Measurements from ENCODE around the gene KRT76. TPM values are rescaled to one million over a fixed set of nuclear protein-coding genes. Genes with fewer than 3 reads are reported as not detected.

KRT76 gene
- total RNA-seq: not detected
- long read RNA-seq: 0 reads

DNA sequence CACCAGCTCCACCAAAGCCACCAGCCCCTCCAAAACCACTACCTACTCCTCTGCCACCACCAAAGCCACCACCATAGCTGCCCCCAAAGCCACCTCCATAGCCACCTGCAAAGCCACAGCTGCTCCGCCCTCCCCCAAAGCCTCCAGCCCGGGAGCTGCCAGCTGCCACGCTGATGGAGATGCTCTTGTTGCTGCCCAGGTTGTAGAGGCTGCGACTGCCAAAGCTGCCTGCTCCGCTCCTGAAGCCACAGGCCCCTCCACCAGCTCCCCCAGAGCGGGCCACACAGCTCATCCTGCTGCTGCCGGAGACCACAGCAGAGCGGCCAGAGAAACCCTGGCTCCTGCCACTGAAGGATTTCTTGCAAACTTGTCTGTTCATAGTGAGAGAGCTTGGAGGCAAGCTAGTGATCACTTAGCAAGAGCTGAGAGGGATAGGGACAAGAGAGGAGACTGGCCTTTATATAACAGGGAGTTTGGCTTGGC, at the start of gene KRT76:
KRT76 (minus strand) TSS at position 433 of the 483 bp plus-strand sequence; CDS start at position 379, 54 bp downstream.
- ATAC-seq (no peak), DNase-seq (no peak)

GRCh38 chr12:52825961-52826360, 48.8 kb upstream of the KRT76 start:
- no peak for DNase-seq
- ATAC-seq: no peak
- intact Hi-C loops (cut with micrococcal nuclease): no loop called here

More for the DNA sequence above, at the start of gene KRT76:
- intact Hi-C loops (cut with micrococcal nuclease): no loop called here

DNA sequence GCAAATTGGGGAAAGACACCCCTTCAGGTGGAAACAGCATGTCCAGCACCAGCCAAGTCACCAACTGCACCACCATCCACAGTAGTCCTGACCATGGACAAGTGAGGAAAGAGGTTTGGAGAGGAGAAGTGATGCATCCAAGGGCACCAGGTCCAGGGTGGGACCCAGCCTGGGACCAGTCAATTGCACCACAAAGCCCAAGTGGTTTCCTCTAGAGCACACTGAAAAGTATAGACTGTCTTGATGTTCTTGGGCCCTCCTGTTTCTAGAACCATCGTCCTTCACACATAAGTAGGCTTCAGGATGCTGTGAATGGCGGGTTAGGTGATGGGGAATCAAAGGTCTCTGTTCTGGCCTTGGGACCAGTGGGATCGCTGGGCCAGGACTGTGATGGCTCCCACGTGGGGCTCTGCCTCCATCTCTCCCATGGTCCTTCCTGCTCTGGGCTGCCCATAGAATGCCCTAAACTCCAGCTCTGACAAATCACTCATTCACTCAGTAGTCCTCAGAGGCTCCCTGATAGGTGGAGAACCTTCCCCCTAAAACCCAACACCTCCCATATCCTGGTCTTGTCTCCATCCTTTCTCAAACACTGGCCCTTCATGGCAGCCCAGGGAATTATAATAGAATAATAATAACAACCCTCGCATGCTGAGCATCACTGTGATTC, 47.7 kb upstream of the KRT76 start:
- ATAC-seq: no peak
- intact Hi-C loops (cut with micrococcal nuclease): no loop called here
- no peak for DNase-seq

DNA sequence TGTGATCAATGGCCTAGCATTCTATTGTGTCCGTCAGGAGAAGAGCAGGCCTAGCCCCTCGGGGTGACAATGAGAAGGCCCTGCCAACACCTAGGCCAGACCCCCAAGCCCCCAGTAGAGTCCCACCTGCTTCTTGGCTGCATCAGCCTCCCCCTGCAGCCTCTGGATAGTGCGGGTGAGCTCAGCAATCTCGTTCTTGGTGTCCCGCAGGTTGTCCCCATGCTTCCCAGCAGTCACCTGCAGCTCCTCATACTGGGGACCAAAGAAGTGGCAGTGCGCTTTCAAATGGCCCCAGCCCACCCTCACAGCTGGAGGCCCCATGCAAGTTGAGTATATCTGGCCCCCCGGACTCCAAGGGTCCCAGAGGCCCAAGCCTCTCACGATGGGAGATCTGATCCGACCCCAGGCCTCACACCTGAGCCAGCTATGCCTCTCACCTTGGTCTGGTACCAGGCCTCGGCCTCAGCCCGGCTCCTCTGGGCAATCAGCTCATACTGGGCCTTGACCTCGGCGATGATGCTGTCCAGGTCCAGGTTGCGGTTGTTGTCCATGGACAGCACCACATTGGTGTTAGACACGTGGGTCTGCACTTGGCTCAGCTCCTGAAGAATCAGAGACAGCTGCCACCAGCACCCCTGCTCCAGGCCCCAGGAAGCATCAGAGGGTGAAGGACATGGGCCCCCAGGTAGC, 46.8 kb upstream of the KRT76 start:
- intact Hi-C loops (cut with micrococcal nuclease): no loop called here
- no peak for ATAC-seq
- no peak for DNase-seq

DNA sequence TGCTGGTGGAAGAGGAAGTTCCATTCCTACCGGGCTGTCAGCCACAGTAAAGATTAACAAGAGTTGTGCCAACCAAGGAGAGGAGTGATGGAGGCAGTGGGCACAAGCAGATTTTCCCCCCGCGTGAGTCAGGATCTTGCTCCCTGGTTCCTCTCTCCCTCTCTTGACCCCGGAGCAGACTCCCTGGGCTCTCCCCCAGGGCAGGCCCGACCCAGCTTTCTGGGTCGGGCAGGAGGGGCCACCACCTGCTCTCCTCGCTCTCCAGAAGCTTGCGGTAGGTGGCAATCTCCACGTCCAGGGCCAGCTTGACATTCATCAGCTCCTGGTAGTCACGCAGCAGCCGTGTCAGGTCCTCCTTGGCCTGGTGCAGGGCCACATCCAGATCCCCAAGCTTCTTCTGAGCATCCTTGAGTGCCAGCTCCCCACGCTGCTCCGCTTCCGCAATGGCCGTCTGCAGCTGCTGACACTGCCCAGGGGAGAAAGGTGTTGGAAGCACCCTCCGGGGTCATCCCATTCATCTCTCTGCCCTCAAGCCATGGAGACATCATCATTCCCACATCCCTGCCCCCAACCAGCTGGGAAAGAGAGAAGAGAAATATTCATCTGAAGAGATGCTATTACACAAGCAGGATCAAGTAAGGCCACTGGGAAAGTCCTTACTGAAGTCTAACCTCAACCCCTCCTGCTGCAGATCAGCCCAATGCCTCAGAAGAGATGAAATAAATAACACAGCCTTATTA, 45.8 kb upstream of the KRT76 start:
- DNase-seq (no peak), ATAC-seq (no peak)
- intact Hi-C loops (cut with micrococcal nuclease): no loop called here

- ATAC-seq (no peak), DNase-seq (no peak)
- intact Hi-C loops (cut with micrococcal nuclease): no loop called here
These were observed 44.9 kb upstream of the KRT76 start for GRCh38 chr12:52821826-52822660.

DNA sequence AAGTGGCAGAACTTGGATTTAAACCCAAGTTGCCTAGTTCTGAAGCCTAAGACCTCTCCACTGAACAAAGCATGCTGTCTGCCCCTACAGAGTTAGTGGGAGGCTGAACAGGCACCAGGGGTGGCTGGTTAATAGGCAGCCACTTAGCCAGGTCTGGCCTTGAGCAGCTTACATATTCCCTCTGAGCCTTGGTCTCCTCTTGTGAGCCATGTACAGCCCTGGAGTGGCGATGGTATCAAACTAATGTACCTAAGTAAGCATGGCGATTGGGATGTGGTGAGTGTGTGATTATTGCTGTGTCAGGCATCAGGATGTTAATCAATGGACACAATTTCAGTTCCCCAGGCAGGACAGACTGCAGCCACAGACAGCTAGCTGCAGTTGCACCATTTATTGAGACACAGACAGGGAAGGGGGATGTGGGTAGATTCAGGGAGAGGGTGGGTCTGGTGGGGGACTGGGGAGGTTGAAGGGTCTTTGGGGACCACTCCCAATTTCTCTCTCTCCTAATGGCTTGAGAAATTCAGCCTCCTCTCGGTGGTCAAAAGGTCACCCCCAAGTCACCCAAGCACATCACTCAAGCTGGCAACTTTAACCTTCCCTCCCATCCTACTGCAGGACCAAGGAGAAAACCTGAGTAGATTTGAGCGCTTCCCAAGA, 44.1 kb upstream of the KRT76 start:
- ATAC-seq: no peak
- no peak for DNase-seq
- intact Hi-C loops (cut with micrococcal nuclease): no loop called here

DNA sequence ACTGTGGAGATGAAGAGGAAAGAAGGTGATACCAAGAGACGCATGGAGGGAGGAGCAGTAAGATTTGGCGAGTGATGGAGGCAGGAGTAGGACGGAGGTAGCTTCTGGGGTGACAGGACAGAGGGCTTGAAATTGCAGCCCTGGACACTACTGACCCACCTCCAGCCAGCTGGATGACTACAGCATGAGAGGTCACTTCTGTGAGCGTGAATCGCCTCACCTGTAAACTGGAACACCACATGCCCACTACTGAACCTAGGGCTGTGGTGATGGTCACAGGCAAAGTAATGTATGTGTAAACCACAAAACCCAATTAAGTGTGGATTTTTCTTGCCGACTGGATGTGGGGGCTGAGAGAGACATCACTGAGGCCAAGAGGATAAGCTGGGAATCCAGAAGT, 43.4 kb upstream of the KRT76 start:
- intact Hi-C loops (cut with micrococcal nuclease): no loop called here
- no peak for DNase-seq
- ATAC-seq: no peak

DNA sequence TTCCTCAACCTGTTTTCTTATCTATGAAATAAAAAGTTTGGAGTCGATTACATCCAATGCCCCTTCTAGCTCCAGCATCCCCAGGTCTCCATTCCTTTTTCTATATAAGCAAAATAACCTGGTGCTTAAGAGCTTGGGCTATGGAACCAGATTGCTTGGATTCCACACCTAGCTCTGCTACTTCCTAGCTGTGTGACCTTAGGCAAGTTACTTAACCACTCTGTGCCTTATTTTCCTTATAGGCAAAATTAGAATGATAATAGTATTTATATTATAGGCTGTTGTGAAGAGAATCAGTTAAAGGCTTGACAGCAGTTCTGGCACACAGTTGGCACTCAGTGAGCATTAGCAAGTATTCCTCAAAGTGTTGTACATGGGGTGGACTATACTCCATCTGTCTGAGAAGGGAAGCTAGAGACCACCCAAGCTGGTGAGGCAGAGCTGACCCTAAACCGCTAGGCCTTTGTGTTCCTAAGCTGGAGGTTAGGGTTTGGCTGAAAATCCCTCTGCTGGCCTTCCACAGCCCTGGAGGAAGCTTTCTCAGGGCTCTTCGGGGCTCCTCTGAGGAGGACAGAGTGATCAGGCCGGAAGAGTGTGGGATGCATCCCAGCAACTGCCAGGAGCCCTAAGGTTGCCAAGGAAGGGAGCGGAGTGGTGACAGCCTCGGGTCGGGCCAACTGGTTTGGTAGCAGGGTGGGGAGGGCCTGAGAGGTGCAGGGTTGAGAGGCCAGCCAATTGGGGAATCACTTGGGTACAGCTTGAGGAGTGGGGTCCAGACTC, 42.8 kb upstream of the KRT76 start:
- intact Hi-C loops (cut with micrococcal nuclease): no loop called here

GRCh38 chr12:52818887-52819420, 41.8 kb upstream of the KRT76 start:
- ATAC-seq: no peak
- intact Hi-C loops (cut with micrococcal nuclease): no loop called here

More for the DNA sequence above, 42.8 kb upstream of the KRT76 start:
- no peak for ATAC-seq
- no peak for DNase-seq

GRCh38 chr12:52818388-52818787, 41.2 kb upstream of the KRT76 start:
- intact Hi-C loops (cut with micrococcal nuclease): no loop called here
- ATAC-seq: no peak
- DNase-seq: no peak

More at GRCh38 chr12:52818887-52819420, 41.8 kb upstream of the KRT76 start:
- no peak for DNase-seq

DNA sequence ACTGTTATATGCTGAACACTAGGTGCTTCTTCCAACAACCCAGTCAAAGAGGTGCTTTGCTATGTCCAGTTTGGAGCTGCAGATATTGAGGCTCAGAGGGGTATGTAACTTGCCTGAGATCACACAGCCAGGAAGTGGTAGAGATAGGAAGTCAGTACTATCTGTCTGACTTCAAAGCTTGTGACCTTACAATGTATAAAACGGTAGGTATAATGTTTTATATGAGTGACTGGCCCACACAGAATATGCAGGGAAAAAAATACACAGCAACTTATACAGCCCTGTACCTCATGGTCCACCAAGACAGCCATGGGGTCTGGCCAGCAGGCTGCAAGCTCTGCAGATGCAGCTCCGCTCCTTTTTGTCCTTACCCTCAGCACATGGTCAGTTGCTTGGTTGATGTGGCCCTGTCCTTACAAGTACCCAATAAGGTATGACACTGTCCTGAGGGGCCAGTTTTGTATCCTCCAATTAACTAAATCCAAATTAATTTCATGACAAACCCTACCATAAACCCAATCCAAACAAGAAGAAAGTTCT, 40.6 kb upstream of the KRT76 start:
- no peak for DNase-seq
- ATAC-seq: no peak
- intact Hi-C loops (cut with micrococcal nuclease): no loop called here

GRCh38 chr12:52817003-52817698, 40.0 kb upstream of the KRT76 start:
- intact Hi-C loops (cut with micrococcal nuclease): no loop called here
- DNase-seq: no peak
- no peak for ATAC-seq

DNA sequence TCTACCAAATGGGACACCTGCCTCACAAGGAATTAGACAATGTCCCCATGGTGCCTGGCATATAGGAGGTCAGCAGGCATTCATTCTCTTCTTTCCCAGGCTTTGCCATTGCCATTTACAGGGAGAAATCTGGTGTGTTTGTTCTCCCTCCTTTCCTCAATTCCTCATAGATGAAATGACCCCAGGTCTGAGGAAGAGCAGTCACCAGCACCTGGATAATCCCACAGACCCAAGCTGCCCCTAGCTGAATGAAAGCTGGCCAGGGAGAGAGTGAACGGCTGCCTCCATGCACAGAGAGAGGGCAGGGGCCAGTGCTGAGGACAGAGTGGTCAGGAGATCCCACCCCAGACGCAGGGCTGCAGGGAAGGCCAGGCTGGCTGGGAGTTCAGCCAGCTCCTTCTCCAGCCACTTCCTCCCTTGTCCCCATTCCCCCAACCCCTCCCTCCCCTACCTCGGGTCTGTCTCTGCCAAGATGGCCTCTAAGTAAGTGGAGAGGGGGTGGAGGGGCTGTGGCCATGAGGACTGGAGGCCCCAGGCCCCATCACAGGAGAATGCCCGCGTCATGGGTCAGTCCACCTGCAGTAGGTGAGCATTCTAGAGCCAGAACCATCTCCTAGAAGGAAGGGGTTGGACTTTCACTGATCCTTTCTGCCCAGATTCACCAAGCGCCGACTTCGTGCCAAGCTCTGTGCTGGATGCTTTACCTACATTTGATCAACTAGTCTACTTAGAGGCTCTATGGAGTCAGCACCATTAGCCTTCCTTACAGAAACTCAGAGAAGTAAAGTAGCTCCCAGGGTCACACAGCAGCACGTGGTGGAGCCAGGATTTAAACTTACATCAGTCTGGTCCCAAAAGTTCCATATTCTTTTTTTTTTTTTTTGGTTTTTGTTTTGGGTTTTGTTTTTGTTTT, 38.8 kb upstream of the KRT76 start:
- DNase-seq (no peak), ATAC-seq (no peak)
- intact Hi-C loops (cut with micrococcal nuclease): no loop called here

DNA sequence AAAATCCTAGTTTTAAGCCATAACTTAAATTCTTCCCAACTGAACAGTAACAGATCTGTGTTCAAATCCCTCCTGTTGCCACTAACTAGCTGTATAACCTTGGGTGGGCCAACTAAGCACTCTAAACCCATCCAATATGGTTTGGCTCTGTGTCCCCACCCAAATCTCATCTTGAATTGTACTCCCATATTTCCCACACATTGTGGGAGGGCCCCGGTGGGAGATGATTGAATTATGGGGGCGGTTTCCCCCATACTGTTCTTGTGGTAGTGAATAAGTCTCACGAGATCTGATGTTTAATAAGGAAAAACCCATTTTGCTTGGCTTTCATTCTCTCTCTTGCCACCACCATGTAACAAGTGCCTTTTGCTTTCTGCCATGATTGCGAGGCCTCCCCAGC, 38.0 kb upstream of the KRT76 start:
- ATAC-seq: no peak
- no peak for DNase-seq
- intact Hi-C loops (cut with micrococcal nuclease): no loop called here

- intact Hi-C loops (cut with micrococcal nuclease): no loop called here
- no peak for DNase-seq
- no peak for ATAC-seq
These were observed 37.6 kb upstream of the KRT76 start for GRCh38 chr12:52814710-52815155.

All from left ventricle myocardium superior (tissue), 1 donor.